ENCODE results near the gene RASGRF2.

- TF ChIP-seq CTCF (IDR thresholded peaks at IDR 0.05) (no peak), POLR2A (IDR thresholded peaks at IDR 0.05) (no peak), POLR2AphosphoS5 (IDR thresholded peaks at IDR 0.05) (no peak), EP300 (IDR thresholded peaks at IDR 0.05) (no peak)
Observed at GRCh38 chr5:80926536-80926935, 33.6 kb upstream of the RASGRF2 start.

Measured in suprapubic skin (tissue), 4 donors.